Measurements from ENCODE around the gene PRKG2. TPM values are rescaled to one million over a fixed set of nuclear protein-coding genes. Genes with fewer than 3 reads are reported as not detected.

Gene PRKG2
- total RNA-seq, 2 experiments from 2014 or later = 0.10 to 0.24 TPM

DNA sequence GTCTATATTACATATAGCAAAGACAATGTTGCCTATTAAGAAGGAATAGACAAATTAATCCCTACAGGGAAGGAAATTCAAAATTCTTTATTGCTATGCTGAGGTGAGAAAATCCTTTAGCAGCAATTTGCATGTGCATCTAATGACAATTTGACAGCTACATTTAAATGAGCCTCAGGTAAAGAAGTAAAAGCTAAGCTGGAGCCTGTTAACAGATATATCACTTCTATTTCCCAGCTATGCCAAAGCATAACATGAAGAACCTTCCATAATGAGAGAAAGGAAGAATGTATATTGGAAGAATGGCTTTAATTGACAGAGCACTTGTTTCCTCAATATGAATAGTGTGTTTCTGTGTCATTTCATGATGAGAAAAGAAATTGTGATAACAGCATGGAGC is 112.9 kb downstream of the PRKG2 start:
- Mint-ChIP-seq H3K27me3 (no peaks in the 10 kb centered on the region), H3K36me3 (no peaks in the 10 kb centered on the region), H3K9me3 (no peaks in the 10 kb centered on the region), H3K4me1 (ENCODE audit: low read depth) (no peaks in the 10 kb centered on the region), H3K27ac (no peak overlapping the region), H3K4me3 (no peak overlapping the region)
- ChIA-PET POLR2A (no interaction called here), CTCF (interaction anchor here (0.9 kb wide), 1 partner anchor 32 kb away, joined by 4 read pairs; no protein-coding TSS in a partner anchor)
- DNase-seq = no peak
- intact Hi-C loops (cut with micrococcal nuclease) = no loop called here

- Mint-ChIP-seq H3K36me3 (no peaks in the 10 kb centered on the region), H3K27ac (no peak overlapping the region), H3K4me1 (ENCODE audit: low read depth) (no peaks in the 10 kb centered on the region), H3K9me3 (no peaks in the 10 kb centered on the region), H3K27me3 (no peaks in the 10 kb centered on the region), H3K4me3 (no peak overlapping the region)
- intact Hi-C loops (cut with micrococcal nuclease) = no loop called here
- ChIA-PET CTCF (interaction anchor here (1.4 kb wide), 1 partner anchor 26 kb away, joined by 6 read pairs; no protein-coding TSS in a partner anchor), POLR2A (no interaction called here)
- no peak for DNase-seq
These were observed 118.5 kb downstream of the PRKG2 start for GRCh38 chr4:81096566-81096965.

DNA sequence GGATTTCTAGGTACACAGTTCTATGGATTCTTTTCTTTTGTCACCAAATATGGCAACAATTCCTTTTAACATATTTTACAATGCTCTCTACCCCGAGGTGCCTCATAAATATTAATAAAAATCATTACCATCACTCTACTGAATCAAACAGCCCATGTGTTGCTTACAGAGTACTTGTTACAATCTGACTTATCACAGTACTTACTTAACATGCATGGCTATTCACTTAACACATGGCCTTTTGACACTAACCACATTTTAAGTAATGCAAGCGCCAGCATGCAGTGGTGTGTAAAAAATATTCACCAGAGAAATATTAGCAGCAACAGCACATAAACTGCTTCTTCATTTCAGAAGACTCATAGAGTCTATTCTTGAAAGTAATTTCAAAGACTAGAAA is 119.6 kb downstream of the PRKG2 start:
- H3K4me3 Mint-ChIP-seq = no peak overlapping the region
- DNase-seq = no peak
- H3K36me3 Mint-ChIP-seq = no peaks in the 10 kb centered on the region
- no peaks in the 10 kb centered on the region for H3K9me3 Mint-ChIP-seq
- intact Hi-C loops (cut with micrococcal nuclease) = no loop called here
- ChIA-PET CTCF (no interaction called here), POLR2A (no interaction called here)
- H3K27me3 Mint-ChIP-seq = no peaks in the 10 kb centered on the region
- no peak overlapping the region for H3K27ac Mint-ChIP-seq
- H3K4me1 Mint-ChIP-seq (ENCODE audit: low read depth) = no peaks in the 10 kb centered on the region

- H3K4me3 Mint-ChIP-seq = no peak overlapping the region
These were observed 121.2 kb downstream of the PRKG2 start for GRCh38 chr4:81093720-81094401.

GRCh38 chr4:81085979-81086378 is 129.0 kb downstream of the PRKG2 start:
- no peak overlapping the region for H3K4me3 Mint-ChIP-seq
- ChIA-PET CTCF (interaction anchor here (1.7 kb wide), 1 partner anchor 16 kb away, joined by 11 read pairs; no protein-coding TSS in a partner anchor), POLR2A (no interaction called here)
- intact Hi-C loops (cut with micrococcal nuclease) = no loop called here
- no peaks in the 10 kb centered on the region for H3K27me3 Mint-ChIP-seq
- DNase-seq = no peak
- H3K36me3 Mint-ChIP-seq = no peaks in the 10 kb centered on the region
- no peak overlapping the region for H3K27ac Mint-ChIP-seq
- H3K4me1 Mint-ChIP-seq (ENCODE audit: low read depth) = no peaks in the 10 kb centered on the region
- H3K9me3 Mint-ChIP-seq = no peaks in the 10 kb centered on the region

More at GRCh38 chr4:81093720-81094401, 121.2 kb downstream of the PRKG2 start:
- no peaks in the 10 kb centered on the region for H3K9me3 Mint-ChIP-seq
- H3K27ac Mint-ChIP-seq = no peak overlapping the region
- H3K4me1 Mint-ChIP-seq (ENCODE audit: low read depth) = no peaks in the 10 kb centered on the region
- ChIA-PET CTCF (interaction anchor here (2.8 kb wide), 1 partner anchor 24 kb away, joined by 11 read pairs; no protein-coding TSS in a partner anchor), POLR2A (no interaction called here)
- DNase-seq = no peak
- intact Hi-C loops (cut with micrococcal nuclease) = no loop called here
- no peaks in the 10 kb centered on the region for H3K36me3 Mint-ChIP-seq
- no peaks in the 10 kb centered on the region for H3K27me3 Mint-ChIP-seq

DNA sequence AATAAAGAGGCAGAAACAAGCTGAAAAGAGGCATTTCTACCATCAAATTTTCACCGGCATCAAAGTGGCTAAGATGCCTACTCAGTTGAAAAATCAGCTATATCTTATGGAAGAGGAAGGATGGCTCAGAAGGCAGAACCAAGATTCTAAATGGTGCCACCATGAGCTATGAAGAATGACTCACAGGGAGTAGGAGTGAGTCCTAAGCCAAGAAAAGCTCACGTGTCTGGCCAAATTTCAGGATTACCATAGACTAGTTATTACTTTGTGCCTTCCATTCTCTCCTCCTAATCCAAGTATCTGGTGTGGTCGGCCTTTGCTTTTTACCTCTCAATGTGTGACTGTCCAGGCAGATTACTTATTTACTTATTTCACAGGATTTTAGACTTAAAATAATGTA is 129.7 kb downstream of the PRKG2 start:
- Mint-ChIP-seq H3K36me3 (no peaks in the 10 kb centered on the region), H3K4me3 (no peak overlapping the region), H3K9me3 (no peaks in the 10 kb centered on the region), H3K27ac (no peak overlapping the region), H3K4me1 (ENCODE audit: low read depth) (no peaks in the 10 kb centered on the region), H3K27me3 (peaks cover 2% of the 10 kb centered on the region)
- no peak for DNase-seq
- intact Hi-C loops (cut with micrococcal nuclease) = no loop called here
- POLR2A ChIA-PET = no interaction called here
- CTCF ChIA-PET = interaction anchor here (0.7 to 1.7 kb wide), 2 partner anchors 16 to 264 kb away, joined by 3 to 11 read pairs; no protein-coding TSS in a partner anchor

- Mint-ChIP-seq H3K4me3 (no peak overlapping the region), H3K9me3 (no peaks in the 10 kb centered on the region), H3K4me1 (ENCODE audit: low read depth) (no peaks in the 10 kb centered on the region), H3K36me3 (no peaks in the 10 kb centered on the region), H3K27ac (no peak overlapping the region), H3K27me3 (peaks cover 2% of the 10 kb centered on the region)
- no peak for DNase-seq
- intact Hi-C loops (cut with micrococcal nuclease) = no loop called here
- ChIA-PET POLR2A (no interaction called here), CTCF (interaction anchor here (0.7 to 2.4 kb wide), 4 partner anchors 15 to 265 kb away, joined by 3 to 11 read pairs (median 6); no protein-coding TSS in a partner anchor)
These were observed 130.4 kb downstream of the PRKG2 start for GRCh38 chr4:81084634-81085033.

DNA sequence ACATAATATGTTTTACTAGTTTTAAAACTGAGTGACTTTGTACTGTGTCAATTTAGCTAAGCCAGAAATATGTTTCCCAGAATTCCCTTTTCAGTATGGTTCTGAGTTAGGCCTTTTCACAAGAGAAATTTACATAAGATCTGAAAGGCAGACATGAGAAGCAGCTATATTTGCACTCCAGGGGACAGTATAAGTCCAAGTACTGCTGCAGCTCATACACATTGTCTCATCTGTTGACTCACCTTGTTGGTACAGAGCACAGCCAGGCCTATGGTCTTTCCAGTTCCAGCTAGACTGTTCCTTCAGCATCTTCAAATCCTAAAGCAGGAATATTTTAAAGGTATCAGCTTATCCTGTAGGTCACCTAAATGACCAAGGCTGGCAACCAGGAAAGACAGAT is 131.0 kb downstream of the PRKG2 start:
- Mint-ChIP-seq H3K4me3 (no peak overlapping the region), H3K4me1 (ENCODE audit: low read depth) (no peaks in the 10 kb centered on the region), H3K9me3 (no peaks in the 10 kb centered on the region), H3K27ac (no peak overlapping the region), H3K36me3 (no peaks in the 10 kb centered on the region), H3K27me3 (peaks cover 2% of the 10 kb centered on the region)
- intact Hi-C loops (cut with micrococcal nuclease) = no loop called here
- DNase-seq = no peak
- ChIA-PET CTCF (interaction anchor here (1.7 to 2.4 kb wide), 2 partner anchors 14 to 264 kb away, joined by 4 to 9 read pairs; no protein-coding TSS in a partner anchor), POLR2A (no interaction called here)

DNA sequence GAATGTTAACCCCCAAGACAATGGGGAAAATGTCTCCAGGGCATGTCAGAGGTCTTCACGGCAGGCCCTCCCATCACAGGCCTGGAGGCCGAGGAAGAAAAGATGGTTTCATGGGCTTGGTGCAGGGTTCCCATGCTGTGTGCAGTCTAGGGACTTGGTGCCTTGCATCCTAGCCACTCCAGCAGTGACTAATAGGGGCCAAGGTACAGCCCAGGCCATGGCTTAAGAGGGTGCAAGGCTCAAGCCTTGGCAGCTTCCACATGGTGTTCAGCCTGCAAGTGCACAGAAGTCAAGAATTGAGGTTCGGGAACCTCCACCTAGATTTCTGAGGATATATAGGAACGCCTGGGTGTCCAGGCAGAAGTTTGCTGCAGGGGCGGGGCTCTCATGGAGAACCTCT is 133.9 kb downstream of the PRKG2 start:
- Mint-ChIP-seq H3K27ac (no peak overlapping the region), H3K4me1 (ENCODE audit: low read depth) (no peaks in the 10 kb centered on the region), H3K36me3 (no peaks in the 10 kb centered on the region), H3K9me3 (no peaks in the 10 kb centered on the region), H3K27me3 (peaks cover 9% of the 10 kb centered on the region), H3K4me3 (no peak overlapping the region)
- intact Hi-C loops (cut with micrococcal nuclease) = no loop called here
- CTCF ChIA-PET = no interaction called here
- DNase-seq = no peak
- POLR2A ChIA-PET = no interaction called here

GRCh38 chr4:81071013-81071412 is 144.0 kb downstream of the PRKG2 start:
- POLR2A ChIA-PET = no interaction called here

DNA sequence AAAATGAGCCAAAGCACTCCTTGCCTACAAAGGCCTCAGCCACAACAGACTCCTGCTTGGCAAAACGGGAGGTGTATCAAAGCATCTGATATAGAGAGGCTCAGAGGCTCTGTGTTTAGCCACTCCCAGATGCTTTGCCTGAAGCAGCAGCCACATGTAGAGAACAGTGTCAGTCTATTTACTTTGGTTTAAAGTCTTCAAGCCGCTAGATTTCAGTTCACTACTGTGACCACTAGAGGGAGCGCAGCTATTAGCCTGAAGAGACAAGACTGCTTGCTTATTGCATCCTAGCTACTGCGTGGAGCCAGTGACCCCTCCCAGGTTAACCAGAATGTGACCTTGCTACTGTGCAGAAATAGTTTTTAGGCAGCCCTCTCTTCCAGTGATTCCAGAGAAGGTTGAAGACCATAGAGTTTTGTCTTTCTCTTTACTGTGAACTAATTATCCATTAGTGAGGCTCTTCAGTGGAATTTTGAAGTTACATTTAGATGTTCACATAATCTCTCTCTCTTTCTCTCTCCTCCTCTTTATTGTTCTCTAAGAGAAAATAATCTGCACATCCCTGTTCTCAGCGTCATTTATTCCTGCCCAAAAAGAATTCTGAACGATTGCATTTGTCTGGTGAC is 145.2 kb downstream of the PRKG2 start:
- intact Hi-C loops (cut with micrococcal nuclease) = loop anchor here (1.0 kb wide), 1 partner anchor 281 kb away; no protein-coding TSS in a partner anchor
- Mint-ChIP-seq H3K4me1 (ENCODE audit: low read depth) (no peaks in the 10 kb centered on the region), H3K36me3 (no peaks in the 10 kb centered on the region), H3K4me3 (no peak overlapping the region), H3K27me3 (peaks cover 10% of the 10 kb centered on the region), H3K27ac (no peak overlapping the region), H3K9me3 (no peaks in the 10 kb centered on the region)
- ChIA-PET POLR2A (no interaction called here), CTCF (interaction anchor here (0.6 to 3.4 kb wide), 29 partner anchors 9 to 707 kb away, joined by 3 to 54 read pairs (median 4); no protein-coding TSS in a partner anchor)
- peak; percentile 58 for DNase-seq

More at GRCh38 chr4:81071013-81071412, 144.0 kb downstream of the PRKG2 start:
- intact Hi-C loops (cut with micrococcal nuclease) = no loop called here
- CTCF ChIA-PET = interaction anchor here (0.5 to 3.4 kb wide), 12 partner anchors 8 to 709 kb away, joined by 3 to 54 read pairs (median 6); no protein-coding TSS in a partner anchor
- no peaks in the 10 kb centered on the region for H3K9me3 Mint-ChIP-seq
- no peak for DNase-seq
- no peak overlapping the region for H3K27ac Mint-ChIP-seq
- H3K36me3 Mint-ChIP-seq = no peaks in the 10 kb centered on the region
- no peak overlapping the region for H3K4me3 Mint-ChIP-seq
- H3K27me3 Mint-ChIP-seq = peaks cover 10% of the 10 kb centered on the region
- no peaks in the 10 kb centered on the region for H3K4me1 Mint-ChIP-seq (ENCODE audit: low read depth)

DNA sequence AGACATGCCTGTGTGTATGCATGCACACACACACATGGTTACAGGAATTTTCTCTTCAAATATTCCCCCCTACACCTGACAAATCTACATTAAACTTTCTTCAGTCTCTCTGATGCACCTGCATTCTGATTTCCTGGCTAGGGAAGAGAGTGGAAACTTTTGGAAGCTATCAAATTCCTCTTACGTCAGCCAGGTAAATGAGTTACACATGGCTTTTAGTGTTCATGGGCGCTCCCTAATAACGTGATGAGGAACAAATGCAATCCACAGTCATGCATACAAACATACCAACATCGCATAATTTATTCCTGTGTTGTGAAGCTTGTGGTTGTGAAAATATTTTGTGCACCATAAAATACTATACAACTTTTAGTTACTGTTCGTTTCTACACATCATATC is 149.6 kb downstream of the PRKG2 start:
- ChIA-PET POLR2A (no interaction called here), CTCF (no interaction called here)
- no peak overlapping the region for H3K27ac Mint-ChIP-seq
- H3K4me1 Mint-ChIP-seq (ENCODE audit: low read depth) = no peaks in the 10 kb centered on the region
- H3K27me3 Mint-ChIP-seq = peaks cover 12% of the 10 kb centered on the region
- H3K9me3 Mint-ChIP-seq = no peaks in the 10 kb centered on the region
- no peak for DNase-seq
- H3K36me3 Mint-ChIP-seq = no peaks in the 10 kb centered on the region
- intact Hi-C loops (cut with micrococcal nuclease) = no loop called here
- no peak overlapping the region for H3K4me3 Mint-ChIP-seq
